ENCODE results near the gene PTPRN2. TPM values are rescaled to one million over a fixed set of nuclear protein-coding genes. Genes with fewer than 3 reads are reported as not detected.
"Not testable (repeated sequence)": the region's sequence is repeated elsewhere in the genome, so short reads cannot be mapped to it uniquely, and the experiment has no call there.

The PTPRN2 gene
- total RNA-seq, 4 donors from 2014 or later = 6.6 to 10.7 (median 8.2) TPM

DNA sequence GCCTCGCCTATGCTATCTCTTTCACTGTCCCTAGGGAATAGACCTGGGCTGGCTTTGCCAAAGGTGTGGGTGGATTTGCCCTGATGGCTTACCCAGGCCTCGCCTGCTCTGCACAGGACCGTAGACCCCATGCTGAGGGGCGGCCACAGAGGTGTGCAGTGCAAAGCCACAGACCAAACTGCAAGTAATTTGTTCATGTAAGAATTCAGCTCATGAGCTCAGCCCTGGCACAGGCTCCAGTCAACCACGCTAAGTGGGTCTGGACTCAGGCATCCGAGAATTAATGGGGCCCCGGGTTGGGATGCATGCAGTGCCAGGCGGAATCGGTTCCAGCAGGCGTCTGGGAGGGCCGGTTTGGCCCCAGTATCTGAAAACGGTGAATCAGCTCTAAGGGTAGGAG is 805.6 kb downstream of the PTPRN2 start:
- TF ChIP-seq POLR2A (IDR thresholded peaks at IDR 0.05) (no peak), EP300 (IDR thresholded peaks at IDR 0.05) (no peak)
- TF ChIP-seq, protein P1, sequence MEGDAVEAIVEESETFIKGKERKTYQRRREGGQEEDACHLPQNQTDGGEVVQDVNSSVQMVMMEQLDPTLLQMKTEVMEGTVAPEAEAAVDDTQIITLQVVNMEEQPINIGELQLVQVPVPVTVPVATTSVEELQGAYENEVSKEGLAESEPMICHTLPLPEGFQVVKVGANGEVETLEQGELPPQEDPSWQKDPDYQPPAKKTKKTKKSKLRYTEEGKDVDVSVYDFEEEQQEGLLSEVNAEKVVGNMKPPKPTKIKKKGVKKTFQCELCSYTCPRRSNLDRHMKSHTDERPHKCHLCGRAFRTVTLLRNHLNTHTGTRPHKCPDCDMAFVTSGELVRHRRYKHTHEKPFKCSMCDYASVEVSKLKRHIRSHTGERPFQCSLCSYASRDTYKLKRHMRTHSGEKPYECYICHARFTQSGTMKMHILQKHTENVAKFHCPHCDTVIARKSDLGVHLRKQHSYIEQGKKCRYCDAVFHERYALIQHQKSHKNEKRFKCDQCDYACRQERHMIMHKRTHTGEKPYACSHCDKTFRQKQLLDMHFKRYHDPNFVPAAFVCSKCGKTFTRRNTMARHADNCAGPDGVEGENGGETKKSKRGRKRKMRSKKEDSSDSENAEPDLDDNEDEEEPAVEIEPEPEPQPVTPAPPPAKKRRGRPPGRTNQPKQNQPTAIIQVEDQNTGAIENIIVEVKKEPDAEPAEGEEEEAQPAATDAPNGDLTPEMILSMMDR (IDR thresholded peaks at IDR 0.05) = no peak
- DNase-seq (ENCODE audit: low spot score in 2 of 2) = no peak
- Histone ChIP-seq H3K36me3 (no peaks in the 10 kb centered on the region), H3K27me3 (no peaks in the 10 kb centered on the region), H3K4me3 (no peak overlapping the region), H3K9me3 (peaks cover 0 to 8% (median 0%) of the 10 kb centered on the region in 4 donors), H3K27ac (no peak overlapping the region), H3K4me1 (peaks cover 0 to 5% (median 0%) of the 10 kb centered on the region in 4 donors)
- 89 to 93% methylated on average over 9 to 11 of the region's 12 CpGs for WGBS, 2 donors

DNA sequence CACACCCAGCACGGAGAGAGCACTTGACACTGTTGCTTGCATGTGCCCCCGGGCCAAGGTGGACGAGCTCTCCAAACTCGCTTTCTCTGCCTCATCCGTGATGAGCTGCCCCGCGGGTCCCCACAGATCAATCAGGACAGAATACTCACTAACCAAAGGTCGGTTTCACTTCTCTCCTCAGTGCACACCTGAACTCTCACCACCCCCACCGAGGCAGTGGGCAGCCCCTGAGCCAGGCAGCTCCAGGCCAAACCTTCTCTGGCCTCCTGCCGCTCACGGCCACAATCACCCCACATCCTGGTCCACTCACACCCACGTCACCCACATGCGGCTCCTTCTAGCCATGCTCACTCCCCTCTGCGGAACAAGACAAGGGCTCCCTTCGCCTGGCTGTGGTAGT is 806.9 kb downstream of the PTPRN2 start:
- no peaks in the 10 kb centered on the region for H3K27me3 ChIP-seq
- 88 to 93% methylated on average over 15 of the region's 15 CpGs for WGBS, 2 donors
- TF ChIP-seq EP300 (IDR thresholded peaks at IDR 0.05) (no peak), POLR2A (IDR thresholded peaks at IDR 0.05) (no peak)
- TF ChIP-seq, protein P1 (IDR thresholded peaks at IDR 0.05) = no peak
- H3K4me3 ChIP-seq = no peak overlapping the region
- no peak for DNase-seq (ENCODE audit: low spot score in 2 of 2)
- no peaks in the 10 kb centered on the region for H3K36me3 ChIP-seq
- H3K4me1 ChIP-seq = peaks cover 0 to 5% (median 0%) of the 10 kb centered on the region in 4 donors
- no peak overlapping the region for H3K27ac ChIP-seq
- H3K9me3 ChIP-seq = peaks cover 0 to 10% (median 0%) of the 10 kb centered on the region in 4 donors

DNA sequence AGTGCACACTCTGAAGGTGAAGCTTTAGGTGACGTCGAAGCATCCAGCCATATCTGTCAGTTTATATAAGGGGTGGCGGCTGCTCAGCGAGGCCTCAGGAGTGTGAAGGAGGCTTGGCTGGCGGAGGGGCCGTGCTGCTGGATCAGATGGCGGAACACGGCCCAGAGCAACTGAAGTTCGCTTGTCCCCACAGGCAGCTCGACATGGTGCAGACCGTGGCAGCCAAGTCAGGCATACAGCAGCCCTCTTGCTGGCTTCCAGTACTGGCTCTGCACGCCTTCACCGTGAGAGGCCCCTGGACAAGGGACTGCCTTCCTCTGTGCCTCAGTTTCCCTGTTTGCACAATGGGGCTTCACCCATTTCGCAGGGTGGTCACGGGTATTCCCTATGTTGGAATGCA is 807.3 kb downstream of the PTPRN2 start:
- DNase-seq (ENCODE audit: low spot score in 2 of 2) = no peak
- no peaks in the 10 kb centered on the region for H3K27me3 ChIP-seq
- TF ChIP-seq POLR2A (IDR thresholded peaks at IDR 0.05) = no peak
- TF ChIP-seq, protein P1 (IDR thresholded peaks at IDR 0.05) = no peak
- TF ChIP-seq EP300 (IDR thresholded peaks at IDR 0.05) = no peak

DNA sequence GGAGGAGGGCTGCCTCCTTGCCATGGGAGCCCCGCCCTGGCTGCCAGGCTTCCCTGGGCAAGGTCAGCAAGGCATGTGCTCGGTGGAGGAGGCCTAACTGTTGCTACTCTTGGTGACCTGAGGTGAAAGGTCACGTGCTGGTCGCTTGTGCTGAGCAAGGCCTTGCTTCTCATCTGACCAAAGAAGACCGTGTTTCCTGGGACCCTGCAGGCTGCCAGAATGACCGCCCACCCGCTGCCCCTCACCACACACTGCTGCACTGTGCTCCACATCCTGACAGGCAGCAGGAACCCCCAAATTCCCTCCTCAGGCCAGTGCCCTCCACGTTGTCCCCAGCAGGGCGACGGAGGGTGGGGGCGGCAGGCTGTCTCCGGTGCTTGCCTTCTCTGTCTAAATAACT is 808.4 kb downstream of the PTPRN2 start:
- peaks cover 0 to 13% (median 0%) of the 10 kb centered on the region in 4 donors for H3K9me3 ChIP-seq
- WGBS, 2 donors = 60 to 66% methylated on average over 9 to 11 of the region's 12 CpGs

More for the DNA sequence above, 807.3 kb downstream of the PTPRN2 start:
- Histone ChIP-seq H3K27ac (no peak overlapping the region), H3K9me3 (peaks cover 0 to 11% (median 0%) of the 10 kb centered on the region in 4 donors), H3K4me1 (peaks cover 0 to 5% (median 0%) of the 10 kb centered on the region in 4 donors), H3K4me3 (no peak overlapping the region), H3K36me3 (no peaks in the 10 kb centered on the region)
- 92% methylated on average over 15 of the region's 15 CpGs for WGBS, 2 donors

DNA sequence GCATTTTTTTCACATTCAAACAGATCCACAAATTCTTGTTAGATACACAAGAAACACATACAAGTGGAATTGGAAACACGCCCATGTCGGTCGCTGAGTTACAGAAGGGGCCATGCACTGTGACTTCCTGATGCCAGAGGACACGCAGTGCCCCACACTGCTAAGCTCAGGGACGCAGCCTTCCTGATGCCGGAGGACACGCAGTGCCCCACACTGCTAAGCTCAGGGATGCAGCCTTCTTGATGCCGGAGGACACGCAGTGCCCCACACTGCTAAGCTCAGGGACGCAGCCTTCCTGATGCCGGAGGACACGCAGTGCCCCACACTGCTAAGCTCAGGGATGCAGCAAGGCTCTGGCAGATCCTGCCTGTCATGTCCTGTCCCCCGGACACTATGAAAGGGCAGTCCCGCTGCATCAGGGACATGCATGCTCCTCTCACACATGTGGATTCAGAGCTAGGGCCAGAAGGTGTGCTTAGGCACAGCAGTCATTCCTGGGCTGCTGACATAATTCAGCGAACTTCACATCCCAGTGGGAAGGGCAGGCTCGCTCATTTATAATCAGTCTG is 810.3 kb downstream of the PTPRN2 start:
- H3K4me3 ChIP-seq; H3K36me3 ChIP-seq; H3K4me1 ChIP-seq; DNase-seq (ENCODE audit: low spot score in 2 of 2); H3K27me3 ChIP-seq; H3K27ac ChIP-seq: not testable (repeated sequence)
- H3K9me3 ChIP-seq = peaks cover 0 to 19% (median 0%) of the 10 kb centered on the region in 4 donors
- 58 to 64% methylated on average over 16 of the region's 16 CpGs for WGBS, 2 donors

More for the DNA sequence above, 808.4 kb downstream of the PTPRN2 start:
- H3K4me3 ChIP-seq = no peak overlapping the region
- no peak for DNase-seq (ENCODE audit: low spot score in 2 of 2)
- no peaks in the 10 kb centered on the region for H3K36me3 ChIP-seq
- H3K27ac ChIP-seq = no peak overlapping the region
- no peak for TF ChIP-seq EP300 (IDR thresholded peaks at IDR 0.05)
- TF ChIP-seq, protein P1 (IDR thresholded peaks at IDR 0.05) = no peak
- TF ChIP-seq POLR2A (IDR thresholded peaks at IDR 0.05) = no peak
- H3K27me3 ChIP-seq = no peaks in the 10 kb centered on the region
- peaks cover 0 to 2% (median 0%) of the 10 kb centered on the region in 4 donors for H3K4me1 ChIP-seq
